HG02763 (cell line): Measurements from ENCODE around the gene OAT.

Experiments
- ATAC-seq: cut with Tn5 transposase; IDR thresholded peaks from one replicate; pipeline ENCODE4 v1.9.1; 2021; ENCODE audit warnings: mild to moderate bottlenecking, moderate library complexity; ENCODE audit not compliant: unreplicated experiment

OAT gene

DNA sequence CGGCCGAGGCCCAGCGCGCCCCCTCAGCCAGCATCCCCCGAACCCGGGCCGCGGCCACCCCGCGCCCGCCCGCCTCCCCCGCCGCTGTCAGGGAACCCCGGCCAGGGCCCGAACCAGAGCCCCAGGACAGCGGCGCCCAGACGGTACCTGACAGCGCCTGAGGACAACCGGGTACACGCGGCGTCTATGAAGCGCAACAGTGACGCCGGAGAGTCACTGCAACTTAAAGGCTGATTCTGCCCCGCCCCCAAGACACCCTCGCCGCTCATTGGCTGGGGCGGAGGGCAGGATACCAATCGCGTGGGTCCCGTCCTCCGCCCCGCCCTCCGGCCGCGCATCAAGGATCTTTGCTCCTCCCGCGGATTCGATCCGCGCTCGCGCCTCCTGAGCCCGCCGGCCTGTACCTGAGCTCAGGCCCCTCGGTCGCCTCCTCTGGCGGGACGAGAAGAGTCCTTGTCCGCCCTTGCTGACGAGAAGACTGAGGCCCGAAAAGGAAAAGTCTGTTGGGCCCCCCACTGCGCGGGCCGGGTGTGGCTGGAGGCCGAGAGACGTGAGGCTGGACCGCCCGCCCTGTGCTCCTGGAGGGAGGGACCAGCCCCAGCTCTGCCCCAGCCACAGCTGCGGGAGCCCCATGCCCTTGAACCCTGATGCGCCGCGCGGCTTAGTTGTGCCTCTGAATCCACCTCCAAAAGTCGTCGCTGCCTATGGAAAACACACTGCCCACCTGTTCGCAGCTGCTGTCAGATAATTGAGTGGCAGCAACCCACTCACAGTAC is at the start of gene OAT:
Gene OAT (minus strand): TSS at position 198 of the 776 bp plus-strand sequence. CDS start 6,752 bp downstream, outside the sequence.
- peak; percentile 94 for ATAC-seq

DNA sequence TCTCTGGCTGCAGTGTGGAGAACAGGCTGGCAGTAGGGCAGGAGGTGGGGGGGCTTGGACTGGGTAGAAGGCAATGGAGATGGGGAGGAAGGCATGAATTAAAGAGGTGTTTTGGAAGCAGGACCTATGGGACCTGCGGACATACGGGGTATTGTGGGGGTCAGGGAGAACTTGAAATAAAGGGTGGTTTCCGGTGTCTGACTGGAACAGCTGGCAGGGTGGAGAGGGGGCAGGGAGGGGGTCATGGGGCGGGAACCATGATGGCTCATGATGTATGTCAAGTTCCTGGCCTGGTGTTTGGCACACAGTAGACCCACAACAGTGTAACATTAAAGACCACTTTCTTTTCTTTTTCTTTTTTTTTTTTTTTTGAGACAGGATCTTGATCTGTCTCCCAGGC is 48.4 kb upstream of the OAT start:
- ATAC-seq = no peak

DNA sequence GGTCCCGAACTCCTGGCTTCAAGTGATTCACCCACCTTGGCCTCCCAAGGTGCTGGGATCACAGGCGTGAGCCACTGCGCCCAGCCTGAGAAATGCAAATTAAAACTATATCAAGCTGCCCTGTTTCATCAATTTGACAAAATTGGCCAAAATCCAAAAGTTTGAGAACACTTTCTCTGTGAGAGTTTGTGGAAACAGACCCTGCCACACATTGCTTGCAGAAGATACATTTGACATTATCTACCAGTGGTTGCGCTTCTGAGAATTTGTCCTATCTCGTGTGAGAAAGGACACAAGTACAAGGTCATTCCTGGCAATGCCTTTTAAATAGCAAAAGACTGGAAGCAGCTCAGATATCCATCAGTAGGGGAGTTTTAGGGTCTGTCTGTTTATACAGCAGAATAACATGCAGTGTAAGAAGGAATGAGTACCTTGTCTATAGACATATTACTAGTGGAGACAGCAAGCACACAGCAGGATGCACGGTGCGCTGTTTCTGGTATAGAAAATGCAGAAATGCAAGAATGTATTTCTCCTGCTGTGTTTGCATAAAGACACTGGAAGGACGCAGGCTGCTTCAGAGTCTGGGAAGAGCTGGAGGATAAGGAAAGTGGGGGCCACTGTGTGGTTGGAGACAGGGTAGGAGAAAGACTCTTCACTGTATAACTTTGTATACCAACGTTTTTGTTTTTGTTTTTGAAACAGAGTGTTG is 47.2 kb upstream of the OAT start:
- ATAC-seq = no peak

DNA sequence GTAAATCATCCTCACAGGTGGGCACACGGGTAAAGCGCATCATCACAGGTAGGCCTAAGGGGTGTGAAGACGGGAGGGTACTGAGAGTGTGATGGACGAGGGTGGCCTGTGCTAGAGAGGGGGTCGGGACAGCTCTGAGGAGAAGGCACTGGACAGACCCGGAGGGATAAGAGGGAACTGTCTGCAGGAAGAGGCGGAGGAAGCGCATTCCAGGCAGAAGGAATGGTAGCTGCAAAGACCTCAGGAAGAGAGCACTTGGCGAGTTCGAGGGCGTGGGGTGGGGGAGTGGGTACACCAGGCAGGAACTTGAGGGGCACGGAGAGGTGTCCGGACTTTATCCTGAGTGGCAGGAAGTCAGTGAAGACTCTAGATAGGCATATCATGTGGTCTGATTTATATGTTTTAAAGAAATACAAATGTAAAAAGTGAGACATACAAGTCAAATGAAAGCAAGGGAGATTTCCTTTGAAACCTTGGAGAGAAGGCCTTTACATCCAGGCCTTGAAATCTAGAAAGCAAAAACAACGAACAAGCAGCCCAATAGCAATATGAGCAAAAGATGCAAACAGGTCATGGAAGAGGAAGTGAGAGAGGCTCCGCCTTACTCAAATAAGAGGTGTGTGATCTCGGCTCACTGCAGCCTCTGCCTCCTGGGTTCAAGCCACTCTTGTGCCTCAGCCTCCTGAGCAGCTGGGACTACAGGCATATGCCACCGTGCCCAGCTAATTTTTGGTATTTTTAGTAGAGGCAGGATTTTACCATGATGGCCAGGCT is 46.5 kb upstream of the OAT start:
- ATAC-seq = no peak

DNA sequence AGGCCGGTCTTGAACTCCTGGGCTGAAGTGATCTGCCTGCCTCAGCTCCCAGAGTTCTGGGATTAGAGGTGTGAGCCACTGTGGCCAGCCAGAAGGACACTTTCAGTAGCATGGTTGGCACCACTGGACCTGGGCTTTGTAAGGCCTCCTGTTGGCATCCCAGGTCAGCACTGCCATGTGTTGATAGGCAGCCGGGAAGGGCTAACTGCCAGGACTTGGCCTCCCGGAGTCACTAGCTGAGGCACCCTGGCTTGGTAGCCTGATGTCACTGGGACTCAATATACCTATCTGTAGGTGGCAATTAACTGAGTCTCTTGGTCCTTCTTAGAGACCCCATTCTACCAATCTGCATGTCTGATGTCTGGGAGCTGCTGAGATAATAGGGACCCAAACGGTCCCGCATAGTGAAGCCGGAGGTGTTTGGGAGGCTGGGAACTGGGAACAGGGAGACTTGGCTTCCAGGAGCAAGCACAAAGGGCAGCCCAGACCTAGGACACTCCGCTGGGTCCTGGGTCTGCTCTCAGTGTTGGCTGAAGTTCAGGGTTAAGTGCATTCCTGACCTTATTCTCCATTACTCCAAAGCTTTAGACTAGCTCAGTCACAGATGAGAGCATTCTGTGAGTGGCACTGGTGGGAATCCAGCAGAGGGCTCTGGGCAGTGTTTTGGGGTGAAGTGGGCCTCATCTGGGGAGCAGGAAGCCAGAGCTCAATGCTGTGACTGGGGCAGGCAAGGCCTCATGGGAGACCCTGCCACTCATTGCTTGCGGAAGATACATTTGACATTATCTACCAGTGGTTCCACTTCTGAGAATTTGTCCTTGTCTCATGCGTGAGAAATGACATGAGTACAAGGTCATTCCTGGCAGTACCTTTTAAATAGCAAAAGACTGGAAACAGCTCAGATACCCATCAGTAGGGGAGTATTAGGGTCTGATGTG is 45.6 kb upstream of the OAT start:
- no peak for ATAC-seq

DNA sequence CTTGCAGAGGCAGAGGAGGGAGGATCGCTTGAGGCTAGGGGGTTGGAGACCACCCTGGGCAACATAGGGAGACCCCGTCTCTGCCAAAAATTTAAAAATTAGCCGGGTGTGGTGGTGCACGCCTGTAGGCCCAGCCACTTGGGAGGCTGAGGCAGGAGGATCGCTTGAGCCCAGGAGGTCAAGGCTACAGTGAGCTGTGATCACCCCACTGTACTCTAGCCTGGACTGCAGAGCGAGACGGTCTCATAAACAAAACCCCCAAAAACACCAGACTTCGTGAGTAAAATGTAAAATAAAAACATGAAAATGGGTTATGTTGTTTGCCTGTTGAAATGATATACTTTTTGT is 43.6 kb upstream of the OAT start:
- ATAC-seq = no peak

DNA sequence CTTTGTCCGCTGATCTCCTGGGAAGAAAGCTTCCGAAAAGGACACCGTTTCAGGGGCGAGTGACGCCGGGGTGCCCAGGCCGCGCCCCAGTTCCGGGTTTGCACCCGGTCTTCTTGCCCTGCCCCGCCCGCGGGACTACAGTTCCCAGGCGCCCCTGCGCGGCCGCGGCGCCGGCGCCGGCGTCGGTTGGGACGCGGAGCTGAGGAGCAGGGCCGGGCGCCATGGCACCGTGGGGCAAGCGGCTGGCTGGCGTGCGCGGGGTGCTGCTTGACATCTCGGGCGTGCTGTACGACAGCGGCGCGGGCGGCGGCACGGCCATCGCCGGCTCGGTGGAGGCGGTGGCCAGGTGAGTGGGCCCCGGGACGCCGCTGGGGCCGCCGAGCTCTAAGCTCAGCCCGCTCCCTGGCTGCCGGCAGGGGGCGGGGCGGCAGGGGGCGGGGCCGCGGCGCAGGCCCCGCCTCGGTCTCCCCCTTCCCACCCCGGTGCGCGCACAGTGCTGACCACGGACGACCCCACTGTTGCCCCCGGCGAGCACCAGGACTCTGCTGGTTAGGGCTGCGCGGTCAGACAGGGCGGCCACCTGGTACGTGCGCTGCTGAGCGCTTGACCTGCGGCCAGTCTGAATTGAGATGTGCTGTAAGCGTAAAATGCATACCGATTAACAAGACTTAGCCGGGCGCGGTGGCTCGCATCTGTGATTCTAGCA is 43.1 kb upstream of the OAT start, which contains the start of gene LHPP:
Gene LHPP (plus strand): TSS at position 182 of the 706 bp plus-strand sequence. CDS start 40 bp downstream, at position 222.
- peak; percentile 95 for ATAC-seq

DNA sequence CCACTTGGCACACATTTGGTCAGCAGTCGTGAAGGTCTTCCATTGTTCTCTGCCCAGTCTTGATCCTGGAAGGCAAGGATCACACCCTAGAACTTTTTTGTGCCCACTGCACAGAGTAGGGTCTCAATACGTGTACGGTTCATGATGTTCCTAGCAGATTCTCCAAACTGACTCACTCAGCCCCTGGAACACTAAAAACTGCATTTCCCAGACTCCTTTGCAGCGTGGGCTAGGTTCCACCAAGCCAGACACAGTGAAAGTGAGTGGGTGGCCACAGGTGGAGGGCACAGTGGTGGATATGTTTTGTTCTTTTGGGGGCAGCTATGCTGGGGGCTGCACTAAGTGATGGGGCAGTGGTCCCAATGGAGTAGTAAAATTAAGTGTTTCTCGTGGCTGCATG is 41.4 kb upstream of the OAT start:
- no peak for ATAC-seq

DNA sequence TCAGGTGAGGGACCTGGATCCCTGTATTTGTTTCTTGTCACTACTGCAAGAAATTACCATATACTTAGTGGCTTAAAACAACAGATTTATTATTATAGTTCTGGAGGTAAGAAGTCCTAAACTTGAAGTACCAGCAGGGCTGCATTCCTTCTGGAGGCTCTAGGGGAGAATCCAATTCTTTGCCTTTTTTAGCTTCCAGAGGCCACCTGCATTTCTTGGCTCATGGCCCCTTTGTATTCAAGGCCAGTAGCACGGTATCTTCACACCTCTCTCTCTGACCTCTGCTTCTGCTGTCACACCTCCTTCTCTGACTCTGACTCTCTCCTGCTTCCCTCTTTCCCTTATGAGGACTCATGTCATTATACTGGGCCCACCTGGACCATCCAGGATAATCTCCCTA is 40.7 kb upstream of the OAT start:
- ATAC-seq = no peak

DNA sequence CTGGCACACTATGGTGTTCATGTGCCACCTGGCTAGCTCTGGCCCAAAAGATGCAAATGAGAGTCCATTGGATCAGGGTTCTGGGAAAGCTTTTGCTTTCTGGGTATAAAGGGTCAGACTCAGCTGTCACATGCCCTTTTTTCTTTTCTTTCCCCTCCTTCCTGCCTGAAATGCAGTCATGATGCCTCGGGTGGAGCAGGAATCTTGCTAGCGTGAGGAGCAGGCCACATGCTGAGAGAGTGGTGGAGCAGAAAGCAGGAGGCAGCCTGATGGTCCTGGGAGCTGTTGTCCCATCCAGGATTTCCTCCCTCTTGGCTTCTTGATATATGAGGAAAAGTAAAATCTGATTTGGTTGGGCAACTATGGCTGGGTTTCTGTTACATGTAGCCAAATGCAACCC is 40.2 kb upstream of the OAT start:
- no peak for ATAC-seq

DNA sequence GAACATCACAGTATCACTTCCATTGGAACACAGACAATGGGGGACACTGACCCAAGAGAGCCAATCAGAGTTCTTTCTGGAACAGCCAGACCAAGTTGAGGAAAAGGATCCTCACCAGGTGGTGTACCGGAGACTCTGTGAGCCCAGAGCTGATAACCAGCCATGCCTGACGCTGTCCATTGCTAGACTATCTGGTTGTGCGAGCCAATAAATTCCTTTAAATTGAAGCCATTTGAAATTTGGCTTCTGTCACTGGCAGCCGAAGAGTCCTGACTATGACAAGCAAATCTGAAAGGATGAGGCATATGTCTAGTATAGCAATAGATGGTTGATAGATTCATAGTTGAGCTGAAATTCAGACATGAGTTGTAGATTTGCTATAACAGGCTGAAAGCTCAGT is 39.8 kb upstream of the OAT start:
- ATAC-seq = no peak

DNA sequence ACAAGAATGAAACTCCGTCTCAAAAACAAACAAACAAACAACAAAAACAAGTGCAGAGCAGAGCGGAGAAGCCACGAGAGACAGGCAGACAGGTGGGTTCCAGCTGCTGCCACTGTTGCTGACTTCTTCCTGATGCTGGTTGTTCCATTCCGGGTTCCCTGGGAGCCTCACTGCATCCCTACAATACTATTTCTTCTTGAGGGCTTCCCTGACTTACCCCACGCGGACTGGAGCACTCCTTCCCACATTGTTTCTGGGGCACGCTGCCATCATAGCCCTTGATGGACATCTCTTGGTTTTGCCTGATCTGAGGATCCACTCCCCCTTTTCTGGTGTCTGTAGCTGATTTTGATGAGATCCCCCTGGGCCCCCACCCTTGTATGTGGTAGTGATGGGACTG is 36.7 kb upstream of the OAT start:
- no peak for ATAC-seq

DNA sequence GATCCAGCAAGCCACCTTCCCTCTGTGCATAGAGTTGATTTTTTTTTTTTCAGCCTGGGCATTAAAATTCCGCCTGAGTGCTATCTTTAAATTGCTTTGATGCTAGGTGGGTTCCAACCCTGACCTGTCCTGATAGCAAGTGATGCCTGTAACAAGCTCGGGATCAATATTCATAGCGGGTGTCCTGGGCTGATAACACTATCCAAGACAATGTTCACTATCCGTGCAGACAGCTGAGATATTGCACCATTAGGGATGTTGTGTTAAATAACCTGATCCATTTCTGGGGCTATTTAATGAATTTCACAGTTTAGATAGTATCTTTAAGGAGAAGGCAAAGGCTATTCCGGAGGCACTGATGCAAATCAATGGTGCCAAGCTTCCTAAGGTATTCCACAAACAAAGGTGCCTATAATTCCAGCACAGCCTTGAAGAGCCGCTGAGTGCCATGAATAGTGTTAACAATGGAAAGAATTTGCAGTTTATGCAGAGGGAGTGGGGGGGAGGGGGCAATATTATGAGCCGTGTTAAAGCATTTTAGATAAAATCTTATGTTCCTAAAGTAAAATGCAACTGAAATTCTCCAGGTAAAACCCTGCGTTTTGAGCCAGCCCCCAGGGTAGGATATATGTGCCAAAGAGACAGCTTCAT is 35.4 kb upstream of the OAT start:
- ATAC-seq = no peak

DNA sequence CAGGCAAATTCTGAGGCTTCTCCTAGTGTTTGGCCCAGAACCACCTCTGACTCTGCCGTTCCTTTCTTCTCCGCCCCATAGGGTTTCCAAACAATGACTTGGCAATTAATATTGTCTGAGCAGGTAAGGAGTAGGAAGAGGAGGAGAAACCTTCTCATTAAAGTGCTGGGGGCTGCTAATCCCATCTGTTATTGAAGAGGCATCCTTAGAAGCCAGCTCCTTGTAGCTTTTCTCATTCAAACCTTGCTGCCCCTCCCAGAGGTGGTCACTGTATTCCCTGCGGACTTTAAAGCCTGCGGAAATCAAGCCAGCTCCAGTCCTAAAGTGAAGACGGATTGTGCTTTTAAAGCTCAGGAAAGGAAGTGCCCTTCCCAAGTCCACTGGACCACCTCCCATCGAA is 32.6 kb upstream of the OAT start:
- no peak for ATAC-seq

DNA sequence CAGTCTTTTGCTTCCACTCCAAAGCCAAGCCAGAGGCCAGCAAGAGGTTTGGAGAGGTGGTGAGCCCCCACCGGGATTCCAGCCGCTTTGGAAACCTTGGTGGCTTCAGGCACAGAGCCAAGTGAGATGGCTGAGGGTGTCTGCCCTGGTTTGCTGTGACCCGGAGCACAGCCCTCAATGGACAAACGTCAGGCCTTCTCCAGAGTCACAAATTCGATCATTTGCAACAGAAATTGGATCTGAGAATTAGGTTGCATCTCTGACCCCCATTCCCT is 32.0 kb upstream of the OAT start:
- ATAC-seq = no peak

DNA sequence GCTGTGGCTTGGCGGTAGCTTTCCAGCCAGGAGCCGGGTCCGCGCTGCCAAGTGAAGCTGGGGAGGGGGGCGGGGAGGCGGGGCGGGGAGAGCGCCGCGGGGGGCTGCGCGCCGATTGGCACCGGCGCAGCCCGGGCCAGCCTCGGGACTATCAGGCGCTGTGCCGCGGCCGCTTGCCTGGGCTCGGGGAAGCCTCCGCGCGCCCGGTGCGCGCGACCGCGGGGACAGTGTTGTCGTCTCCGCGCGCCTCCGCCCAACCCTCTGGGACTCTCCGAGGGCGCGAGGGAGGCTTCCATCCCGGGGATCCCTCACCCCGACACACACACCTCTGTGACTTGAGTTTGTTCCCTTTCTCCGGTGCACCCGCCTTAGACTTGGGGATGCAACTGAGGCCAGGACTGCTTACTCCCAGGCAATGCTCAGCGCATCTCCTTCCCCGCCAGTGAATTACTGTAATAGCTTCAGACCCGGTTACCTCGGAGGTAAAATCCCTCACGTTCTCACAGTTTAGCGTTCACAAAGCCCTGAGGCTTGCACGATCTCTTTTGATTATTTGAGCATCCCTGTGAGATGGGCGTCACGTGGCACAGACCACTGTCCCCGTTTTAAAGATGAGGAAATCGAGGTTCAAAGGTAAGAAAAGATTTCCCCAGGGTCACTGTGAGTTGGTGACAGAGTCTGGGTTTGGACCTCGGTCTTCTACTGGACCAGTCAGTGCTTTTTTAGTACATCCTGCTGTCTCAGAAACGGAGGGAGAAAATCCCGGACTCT is 31.5 kb upstream of the OAT start, which contains the start of gene NKX1-2:
Gene NKX1-2 (minus strand): TSS at position 24 of the 771 bp plus-strand sequence. CDS start 92 bp downstream, outside the sequence.
- ATAC-seq = no peak

DNA sequence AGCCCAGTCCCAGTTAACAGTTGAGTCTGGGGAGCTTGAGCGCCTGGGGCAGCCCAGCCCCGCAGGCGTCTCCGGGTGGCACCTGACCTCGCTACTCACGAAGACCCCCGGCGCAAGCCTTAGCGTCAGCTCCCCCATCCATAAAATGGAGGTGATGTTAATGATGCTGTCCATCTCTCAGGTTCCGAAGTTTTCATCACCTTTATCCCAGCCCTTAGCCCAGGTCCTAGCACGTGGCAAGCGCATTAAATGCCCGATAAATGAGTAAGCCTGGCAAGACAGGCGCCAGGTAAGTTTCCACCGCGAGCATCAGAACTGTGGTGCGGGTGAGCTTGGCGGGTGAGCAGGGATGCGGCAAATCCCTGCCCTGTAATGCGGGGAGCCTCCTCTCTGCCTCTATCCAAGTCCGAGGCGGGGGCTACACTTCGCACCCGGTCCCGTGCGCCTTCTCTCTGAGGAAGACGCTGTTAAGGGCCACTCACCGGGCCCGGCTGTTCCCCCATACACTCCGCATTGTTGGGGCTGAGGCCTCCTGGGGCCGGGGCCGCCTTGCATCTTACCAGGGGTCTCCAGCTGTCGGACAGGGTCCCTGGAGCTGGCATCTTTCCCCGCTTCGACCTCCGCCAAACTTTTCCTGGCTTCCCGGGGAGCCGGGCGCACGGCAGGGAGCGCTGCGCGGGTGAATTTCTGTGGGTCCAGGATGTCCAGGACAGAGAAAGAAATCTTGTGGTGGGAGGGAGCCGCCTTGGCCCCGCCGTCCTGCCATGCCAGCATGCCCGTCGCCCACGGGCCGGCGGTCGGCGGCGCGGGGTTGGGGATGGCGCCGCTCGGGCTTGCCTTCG is 30.7 kb upstream of the OAT start:
- no peak for ATAC-seq

DNA sequence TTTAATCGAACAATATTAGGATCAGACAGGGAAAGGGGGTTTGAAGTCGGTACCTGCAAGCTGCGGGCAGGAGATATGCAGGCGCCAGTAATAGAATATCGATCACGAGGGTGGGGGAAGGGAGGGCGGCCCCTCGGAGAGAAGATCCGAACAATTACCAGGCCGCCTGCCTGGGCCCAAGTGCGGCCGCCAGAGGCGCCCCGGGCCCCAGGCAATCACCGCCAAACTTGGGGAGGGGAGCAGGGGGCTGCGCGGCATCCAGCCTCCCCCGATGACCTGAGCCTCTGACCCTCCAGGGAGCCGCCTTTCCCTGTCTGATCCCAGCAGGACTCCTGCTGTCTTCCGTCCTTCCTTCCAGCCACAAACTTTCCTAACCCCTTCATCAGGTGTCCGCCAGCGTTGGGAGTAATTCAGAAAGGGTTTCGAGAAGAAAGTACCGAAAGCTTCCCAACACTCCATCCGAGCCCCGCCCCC is 30.0 kb upstream of the OAT start:
- no peak for ATAC-seq
